ENCODE results near the gene KPNA1.

DNA sequence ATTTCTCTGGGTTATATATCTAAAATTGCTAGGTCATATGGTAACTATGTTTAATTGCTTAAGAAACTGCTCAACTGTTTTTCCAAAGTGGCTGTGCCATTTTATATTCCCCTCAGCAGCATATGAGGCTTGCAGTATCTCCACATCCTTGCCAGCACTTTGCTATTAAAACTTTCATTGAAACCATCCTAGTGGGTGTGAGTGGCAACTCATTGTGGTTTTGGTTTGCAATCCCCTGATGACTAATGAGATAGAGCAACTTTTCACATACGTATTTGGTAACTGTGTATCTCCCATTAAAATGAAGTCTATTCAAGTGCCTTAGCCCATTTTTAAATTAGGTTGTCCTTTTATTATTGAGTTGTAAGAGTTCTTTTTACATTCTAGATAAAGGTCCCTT lies 17.3 kb downstream of the KPNA1 start:
- TF ChIP-seq MXD4 (CRISPR knock-in tag; IDR thresholded peaks at IDR 0.05; ENCODE audit: borderline replicate concordance) (no peak), FOXJ3 (CRISPR knock-in tag; IDR thresholded peaks at IDR 0.05; ENCODE audit: borderline replicate concordance) (no peak), ZNF219 (CRISPR knock-in tag; IDR thresholded peaks at IDR 0.05; ENCODE audit: borderline replicate concordance) (no peak), ZNF532 (CRISPR knock-in tag; IDR thresholded peaks at IDR 0.05; ENCODE audit: borderline replicate concordance) (no peak), STAT6 (CRISPR knock-in tag; conservative IDR thresholded peaks at IDR 0.05; ENCODE audit: low read depth) (no peak), SP1 (CRISPR knock-in tag; conservative IDR thresholded peaks at IDR 0.05) (no peak), GRHL2 (CRISPR knock-in tag; IDR thresholded peaks at IDR 0.05; ENCODE audit: insufficient replicate concordance, severe bottlenecking) (no peak)
- TF ChIP-seq, protein P1, sequence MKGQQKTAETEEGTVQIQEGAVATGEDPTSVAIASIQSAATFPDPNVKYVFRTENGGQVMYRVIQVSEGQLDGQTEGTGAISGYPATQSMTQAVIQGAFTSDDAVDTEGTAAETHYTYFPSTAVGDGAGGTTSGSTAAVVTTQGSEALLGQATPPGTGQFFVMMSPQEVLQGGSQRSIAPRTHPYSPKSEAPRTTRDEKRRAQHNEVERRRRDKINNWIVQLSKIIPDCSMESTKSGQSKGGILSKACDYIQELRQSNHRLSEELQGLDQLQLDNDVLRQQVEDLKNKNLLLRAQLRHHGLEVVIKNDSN (CRISPR knock-in tag; IDR thresholded peaks at IDR 0.05), result no peak
- TF ChIP-seq, protein P2, sequence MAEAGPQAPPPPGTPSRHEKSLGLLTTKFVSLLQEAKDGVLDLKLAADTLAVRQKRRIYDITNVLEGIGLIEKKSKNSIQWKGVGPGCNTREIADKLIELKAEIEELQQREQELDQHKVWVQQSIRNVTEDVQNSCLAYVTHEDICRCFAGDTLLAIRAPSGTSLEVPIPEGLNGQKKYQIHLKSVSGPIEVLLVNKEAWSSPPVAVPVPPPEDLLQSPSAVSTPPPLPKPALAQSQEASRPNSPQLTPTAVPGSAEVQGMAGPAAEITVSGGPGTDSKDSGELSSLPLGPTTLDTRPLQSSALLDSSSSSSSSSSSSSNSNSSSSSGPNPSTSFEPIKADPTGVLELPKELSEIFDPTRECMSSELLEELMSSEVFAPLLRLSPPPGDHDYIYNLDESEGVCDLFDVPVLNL (CRISPR knock-in tag; IDR thresholded peaks at IDR 0.05; ENCODE audit: borderline replicate concordance, low read depth), result no peak
- TF ChIP-seq, protein P3, sequence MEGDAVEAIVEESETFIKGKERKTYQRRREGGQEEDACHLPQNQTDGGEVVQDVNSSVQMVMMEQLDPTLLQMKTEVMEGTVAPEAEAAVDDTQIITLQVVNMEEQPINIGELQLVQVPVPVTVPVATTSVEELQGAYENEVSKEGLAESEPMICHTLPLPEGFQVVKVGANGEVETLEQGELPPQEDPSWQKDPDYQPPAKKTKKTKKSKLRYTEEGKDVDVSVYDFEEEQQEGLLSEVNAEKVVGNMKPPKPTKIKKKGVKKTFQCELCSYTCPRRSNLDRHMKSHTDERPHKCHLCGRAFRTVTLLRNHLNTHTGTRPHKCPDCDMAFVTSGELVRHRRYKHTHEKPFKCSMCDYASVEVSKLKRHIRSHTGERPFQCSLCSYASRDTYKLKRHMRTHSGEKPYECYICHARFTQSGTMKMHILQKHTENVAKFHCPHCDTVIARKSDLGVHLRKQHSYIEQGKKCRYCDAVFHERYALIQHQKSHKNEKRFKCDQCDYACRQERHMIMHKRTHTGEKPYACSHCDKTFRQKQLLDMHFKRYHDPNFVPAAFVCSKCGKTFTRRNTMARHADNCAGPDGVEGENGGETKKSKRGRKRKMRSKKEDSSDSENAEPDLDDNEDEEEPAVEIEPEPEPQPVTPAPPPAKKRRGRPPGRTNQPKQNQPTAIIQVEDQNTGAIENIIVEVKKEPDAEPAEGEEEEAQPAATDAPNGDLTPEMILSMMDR (IDR thresholded peaks at IDR 0.05), result no peak

Measured in WTC11 (cell line).